HG03097 (cell line): ENCODE results near the gene NLRP9.
A peak's percentile ranks its signal among the peaks of the same experiment; 100 is the strongest.

Experiments used
- ATAC-seq: cut with Tn5 transposase; IDR thresholded peaks from one replicate; pipeline ENCODE4 v1.9.1; 2021; ENCODE audit not compliant: unreplicated experiment, low FRiP score

The NLRP9 gene

DNA sequence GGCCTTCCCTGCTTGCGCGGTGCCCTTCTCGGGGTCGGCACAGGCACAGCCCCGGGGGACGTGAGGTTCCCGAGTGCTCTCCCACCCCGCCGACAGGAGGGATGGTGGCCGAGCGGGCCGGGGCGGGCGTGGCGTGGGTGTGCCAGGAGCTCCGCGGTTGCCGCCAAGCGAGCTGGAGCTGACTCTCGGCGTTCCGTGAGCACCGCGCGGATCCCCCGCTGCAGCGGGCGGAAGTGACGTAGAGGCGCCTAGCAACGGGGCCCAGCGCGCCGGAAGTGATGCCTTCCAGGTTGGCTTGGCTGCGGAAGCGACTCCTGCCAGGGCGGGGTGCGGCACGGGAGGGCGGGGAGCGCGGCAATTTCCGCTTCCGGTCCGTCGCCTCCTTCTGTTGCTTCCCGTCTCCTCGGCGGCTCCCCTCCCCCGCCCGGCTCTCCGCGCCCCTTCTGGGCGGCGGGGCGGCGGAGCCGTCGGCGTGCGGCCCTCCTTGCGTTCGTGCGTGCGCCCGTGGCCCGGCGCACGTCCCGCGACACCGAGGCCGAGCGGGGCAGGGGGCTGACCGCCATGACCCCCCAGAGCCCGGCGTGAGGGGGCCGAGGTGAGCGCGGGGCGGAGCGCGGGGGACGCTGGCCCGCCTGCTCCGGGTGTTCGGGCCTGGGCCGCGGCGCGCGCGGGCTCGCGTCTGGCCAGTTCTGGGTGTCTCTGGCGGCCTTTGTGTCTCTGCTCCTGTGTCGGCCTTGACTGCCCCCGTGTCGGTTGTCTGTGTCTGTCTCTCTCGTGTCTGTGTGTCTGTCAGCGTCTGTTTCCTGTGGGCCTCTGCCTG is 63.2 kb downstream of the NLRP9 start, which contains the start of gene EPN1:
Gene EPN1, plus strand, starts transcription at position 386 of the 820 bp plus-strand sequence. CDS start 3,402 bp downstream, outside the sequence.
- peak; percentile 59 for ATAC-seq

DNA sequence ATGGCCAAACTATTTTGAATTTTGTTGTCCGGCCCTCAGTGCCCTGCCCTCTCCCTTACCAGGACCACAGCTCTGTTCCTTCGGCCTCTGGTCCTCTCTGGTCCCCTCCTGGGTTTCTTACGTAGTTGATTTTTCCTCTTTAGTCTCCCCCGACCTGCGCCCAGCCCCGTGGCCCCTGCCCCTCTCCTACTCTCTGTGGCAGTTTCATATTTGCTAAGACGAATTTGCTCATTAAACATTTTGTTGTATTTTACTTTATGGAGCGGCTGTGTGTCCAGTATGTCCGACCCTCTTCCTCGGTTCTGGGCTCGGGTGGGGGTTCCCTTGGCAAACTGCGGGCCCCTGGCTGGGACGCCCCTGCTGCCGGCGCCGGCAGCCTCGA is 63.8 kb downstream of the NLRP9 start:
- no peak for ATAC-seq

DNA sequence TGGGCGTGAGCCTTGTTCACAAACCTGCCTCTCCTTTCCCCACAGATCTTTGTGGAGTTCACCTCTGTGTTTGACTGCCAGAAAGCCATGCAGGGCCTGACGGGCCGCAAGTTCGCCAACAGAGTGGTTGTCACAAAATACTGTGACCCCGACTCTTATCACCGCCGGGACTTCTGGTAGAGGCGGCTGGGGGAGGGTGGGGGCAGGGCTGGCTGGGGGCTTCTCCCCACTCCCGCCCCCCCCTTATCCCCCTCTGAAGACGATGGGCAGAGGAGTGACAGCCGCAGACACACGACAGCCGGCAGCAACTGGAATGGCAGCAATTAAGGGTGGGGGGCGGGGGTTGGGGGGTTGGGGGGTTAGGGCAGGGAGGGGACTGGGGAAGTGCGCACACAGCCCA is 64.3 kb downstream of the NLRP9 start:
- ATAC-seq = no peak

DNA sequence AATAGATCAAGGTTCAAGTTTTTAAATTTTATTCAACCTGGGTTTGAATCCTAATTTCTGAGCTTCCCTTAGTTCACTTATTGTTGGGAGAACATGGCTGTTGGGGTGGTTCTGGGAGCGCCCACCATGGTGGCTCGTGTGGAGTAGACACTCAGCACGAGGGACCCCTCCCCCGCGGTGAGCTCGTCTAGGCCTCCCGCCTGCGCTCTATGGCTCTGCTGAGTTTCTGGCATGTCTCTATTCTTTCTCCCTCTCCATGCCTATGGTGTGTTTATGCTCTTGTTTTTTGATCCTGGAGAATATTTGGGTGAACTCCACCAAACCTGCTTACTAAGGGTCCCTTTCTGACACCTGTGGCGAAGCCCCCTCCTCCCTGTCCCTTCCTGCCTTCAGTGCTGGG is 64.7 kb downstream of the NLRP9 start:
- ATAC-seq = no peak

DNA sequence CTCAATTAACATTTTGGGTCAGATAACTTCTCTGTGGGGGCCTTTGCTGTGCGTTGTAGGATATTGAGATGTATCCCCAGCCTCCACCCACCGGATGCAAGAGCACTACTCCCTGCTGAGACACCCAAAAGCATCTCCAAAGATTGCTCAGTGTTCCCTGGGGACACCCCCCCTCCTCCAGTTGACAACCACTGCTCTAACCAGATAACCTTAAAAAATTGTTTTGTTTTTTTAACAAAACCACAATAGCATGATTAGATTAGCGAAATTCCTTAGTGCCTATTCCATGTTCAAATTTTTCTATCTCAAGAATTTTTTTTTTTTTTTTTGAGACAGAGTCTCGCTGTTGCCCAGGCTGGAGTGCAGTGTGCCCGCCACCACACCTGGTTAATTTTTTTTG is 65.8 kb downstream of the NLRP9 start:
- no peak for ATAC-seq

DNA sequence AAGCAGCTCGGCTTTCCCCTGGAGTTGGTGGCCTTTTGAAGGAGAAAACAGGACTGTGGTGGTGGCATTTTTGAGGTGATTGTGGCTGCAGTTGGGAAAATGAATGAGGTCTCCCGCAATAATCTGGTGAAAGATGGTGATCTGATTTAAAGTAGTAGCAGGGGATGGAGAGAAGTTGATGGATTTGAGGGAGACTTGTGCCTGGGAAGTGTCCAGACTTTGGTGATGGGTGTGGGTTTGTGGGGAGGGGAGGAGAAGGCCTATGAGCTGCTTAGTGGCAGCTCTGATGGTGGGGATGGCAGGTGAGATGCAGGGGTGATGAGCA is 67.2 kb downstream of the NLRP9 start:
- ATAC-seq = no peak

DNA sequence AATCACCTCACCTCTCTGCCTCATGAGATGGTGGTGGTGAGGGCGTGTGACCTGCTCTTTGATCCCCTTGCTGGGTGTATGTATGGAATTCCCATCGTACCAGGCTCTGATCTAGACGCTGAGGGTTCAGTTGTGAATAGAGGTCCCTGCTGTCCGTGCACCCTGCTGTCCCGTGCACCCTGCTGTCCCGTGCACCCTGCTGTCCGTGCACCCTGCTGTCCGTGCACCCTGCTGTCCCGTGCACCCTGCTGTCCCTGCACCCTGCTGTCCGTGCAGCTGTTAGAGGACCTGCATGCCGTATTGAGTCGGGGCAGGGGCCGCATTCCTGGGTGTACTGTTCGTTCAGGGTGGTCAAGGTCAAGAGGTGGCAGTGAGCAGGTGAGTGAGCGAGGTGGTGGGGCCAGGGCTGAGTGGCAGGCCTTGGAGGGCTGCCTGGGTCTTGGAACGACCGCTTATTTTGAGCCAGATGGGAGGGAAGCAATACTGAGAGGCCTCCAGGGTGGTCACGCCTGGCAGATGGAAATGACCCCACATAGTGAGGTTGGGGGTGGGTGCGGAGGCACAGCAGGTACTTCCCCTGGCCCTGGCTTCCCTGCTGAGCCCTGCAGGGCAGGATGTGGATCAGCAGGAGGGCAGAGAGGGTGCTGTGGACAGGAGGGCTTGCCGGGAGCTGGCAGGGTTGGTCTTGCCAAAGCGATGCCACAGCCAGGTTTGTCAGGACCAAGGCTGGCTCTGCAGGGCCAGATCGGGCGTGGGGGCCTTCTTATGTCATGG is 67.7 kb downstream of the NLRP9 start:
- ATAC-seq = no peak

DNA sequence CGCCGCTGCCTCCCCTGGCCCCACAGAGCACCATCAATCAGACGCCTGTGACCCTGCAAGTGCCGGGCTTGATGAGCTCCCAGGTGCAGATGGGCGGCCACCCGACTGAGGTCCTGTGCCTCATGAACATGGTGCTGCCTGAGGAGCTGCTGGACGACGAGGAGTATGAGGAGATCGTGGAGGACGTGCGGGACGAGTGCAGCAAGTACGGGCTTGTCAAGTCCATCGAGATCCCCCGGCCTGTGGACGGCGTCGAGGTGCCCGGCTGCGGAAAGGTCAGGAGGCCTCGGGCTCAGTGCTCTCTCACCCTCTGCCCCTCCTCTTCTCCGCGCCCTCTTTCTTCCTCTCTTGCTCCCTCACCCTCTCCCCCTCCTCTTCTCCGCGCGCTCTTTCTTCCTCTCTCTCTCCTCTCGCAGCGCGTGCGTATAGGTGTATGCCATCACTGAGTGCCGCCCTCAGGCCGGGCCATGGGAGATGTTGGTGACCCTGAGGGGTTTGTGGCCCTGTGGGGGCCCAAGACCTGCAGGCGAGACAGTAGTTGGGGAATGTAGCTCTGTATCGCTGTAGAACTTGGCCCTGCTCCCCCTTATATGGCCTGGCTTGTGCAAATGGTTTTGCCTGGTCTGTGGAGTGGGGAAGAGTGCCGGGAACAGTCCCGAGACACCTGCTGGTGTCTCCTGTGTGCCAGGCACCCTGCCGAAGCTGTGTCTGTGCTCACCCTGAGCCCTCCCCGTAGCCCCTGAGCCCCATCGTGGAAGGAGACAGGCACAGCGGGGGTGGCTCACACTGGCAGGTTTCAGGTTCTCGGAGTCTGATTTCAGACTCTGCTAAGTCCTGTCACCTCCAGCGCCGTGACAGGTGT is 68.6 kb downstream of the NLRP9 start:
- ATAC-seq = no peak

DNA sequence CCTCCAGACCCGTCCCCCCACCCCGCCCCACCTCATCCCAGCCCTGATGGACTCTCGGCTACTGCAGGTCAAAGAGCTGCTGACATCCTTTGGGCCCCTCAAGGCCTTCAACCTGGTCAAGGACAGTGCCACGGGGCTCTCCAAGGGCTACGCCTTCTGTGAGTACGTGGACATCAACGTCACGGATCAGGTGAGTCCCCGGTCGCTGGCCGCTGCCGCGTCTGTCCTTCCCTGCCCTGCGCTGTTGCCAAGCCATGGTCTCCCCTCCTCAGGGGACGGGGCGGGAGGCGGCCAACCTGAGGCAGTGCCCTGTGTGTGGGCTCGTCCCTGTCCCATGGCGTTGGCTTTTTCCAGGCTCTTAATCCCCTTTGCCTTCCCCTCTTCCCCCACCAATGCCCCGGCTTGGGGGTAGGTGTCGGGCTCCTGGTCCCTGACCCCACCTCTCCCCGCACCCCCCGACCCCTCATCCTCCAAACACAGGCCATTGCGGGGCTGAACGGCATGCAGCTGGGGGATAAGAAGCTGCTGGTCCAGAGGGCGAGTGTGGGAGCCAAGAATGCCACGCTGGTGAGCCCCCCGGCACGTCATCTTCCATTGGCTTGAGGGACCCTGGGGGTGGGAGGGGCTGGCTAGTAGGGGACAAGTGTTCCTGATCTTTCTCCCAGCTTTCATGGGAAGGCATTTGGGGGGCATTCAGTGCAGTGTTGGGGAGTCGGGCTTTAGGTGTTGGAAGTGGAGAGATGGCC is 69.4 kb downstream of the NLRP9 start:
- ATAC-seq = no peak

DNA sequence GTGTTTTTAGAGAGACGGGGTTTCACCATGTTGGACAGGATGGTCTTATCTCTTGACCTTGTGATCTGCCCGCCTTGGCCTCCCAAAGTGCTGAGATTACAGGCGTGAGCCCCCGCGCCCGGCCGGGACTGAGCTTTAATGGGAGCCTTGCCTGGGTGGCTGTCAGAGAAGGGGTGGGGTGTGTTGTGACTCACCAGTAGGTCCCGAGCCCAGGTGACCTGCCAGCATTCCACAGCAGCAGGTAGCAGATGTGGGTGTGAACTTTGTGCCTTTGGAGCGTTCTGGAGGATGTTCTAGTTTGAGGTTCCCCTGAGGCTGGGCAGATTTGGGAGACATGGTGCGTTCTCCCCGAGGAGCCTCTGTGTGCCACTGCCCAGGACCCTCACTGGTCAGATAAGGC is 70.2 kb downstream of the NLRP9 start:
- no peak for ATAC-seq

DNA sequence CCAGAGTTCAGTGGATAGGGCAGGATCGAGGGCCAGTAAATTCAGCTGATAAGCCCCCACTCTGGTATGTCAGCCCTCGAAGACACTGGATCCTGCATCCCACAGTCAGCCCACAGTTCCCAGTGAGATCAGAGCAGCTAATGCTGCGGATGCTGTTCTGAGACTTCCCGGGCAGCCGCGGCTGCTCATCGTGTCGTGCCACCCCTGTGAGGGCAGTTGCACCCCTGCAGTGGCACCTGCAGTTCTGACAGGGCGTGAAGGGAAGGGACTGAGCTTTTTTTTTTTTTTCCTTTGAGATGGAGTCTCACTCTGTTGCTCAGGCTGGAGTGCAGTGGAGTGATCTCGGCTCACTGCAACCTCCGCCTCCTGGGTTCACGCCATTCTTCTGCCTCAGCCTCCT is 70.7 kb downstream of the NLRP9 start:
- ATAC-seq = no peak

DNA sequence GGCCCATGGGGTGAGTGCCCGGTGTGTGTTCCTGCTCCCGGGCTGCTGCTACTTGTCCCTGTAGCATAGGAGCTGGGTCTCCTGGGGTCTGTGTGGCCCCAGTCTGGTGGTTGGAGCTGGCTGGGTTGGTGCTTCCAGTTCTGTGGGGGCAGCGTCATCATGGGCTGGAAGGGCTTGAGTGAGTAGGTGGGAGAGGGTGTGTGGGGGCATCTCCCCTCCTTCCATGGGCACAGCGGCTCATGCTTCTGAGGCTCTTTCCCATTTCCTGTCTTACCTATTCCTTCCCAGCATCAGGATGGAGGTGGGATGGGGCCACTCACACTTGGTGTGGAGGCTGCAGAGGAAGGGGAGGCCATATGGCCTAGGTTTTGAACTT is 71.2 kb downstream of the NLRP9 start:
- no peak for ATAC-seq

DNA sequence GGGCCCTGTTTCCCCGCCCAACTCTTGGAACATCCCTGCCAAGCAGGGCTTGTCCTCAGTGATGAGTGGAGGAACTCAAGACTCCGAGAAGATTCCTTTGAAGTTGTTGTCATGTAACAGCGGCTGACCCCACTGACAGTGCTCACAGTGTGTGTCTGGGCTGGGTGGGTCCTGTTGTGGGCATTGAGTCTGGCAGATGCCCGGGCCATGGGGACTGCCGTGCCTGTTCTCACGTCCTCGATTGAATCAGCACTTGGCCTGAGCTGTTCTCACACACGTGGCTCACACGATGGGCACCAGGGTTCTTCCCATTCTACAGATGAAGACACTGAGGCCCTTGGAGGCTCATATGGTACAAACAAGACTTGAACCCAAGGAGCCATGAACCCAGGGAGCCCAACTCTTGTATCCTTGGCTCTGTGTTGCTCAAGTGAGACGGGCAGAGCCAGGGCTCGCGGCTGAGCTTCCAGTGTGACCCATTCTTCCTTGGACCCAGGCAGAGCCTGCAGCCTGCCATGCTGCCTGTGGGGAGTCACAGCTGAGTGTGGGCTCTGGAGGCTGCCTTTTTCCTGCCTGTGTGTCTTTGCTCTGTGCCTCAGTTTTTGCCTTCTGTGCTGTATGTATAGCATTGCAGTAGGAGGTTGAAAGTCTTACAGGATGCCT is 71.7 kb downstream of the NLRP9 start:
- ATAC-seq = no peak

DNA sequence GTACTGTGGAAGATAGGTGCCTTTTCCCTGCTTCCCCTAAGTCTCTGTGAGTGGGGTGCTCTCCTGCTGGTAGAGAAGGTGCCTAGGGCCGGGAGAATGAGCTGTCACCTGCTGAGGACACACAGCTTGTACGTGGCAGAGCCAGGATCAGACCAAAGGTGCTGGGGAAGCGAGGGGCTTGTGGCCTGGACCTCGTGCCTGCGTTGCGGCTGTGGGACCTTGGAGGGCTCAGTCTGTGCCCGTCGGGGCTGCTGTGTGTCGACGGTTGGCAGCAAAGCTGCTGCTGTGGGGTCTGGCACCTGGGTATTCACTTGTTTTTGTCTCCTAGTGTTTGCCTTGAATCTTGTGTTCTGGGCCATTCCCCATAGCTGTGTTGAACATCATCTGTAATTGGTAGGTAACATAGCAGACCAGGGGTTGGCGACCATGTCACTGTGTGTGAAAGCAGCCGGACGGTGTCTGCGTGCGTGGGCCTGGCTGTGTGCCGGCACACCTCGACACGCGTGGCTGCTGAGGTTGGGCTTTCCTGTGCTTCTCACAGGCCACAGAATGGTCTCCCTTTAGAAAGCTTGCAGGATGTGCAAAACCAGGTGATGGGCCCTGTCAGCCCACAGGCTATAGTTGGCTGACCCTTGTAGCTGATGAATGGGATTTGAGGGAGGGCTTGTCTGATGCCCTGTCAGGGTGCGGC is 74.2 kb downstream of the NLRP9 start:
- ATAC-seq = no peak

DNA sequence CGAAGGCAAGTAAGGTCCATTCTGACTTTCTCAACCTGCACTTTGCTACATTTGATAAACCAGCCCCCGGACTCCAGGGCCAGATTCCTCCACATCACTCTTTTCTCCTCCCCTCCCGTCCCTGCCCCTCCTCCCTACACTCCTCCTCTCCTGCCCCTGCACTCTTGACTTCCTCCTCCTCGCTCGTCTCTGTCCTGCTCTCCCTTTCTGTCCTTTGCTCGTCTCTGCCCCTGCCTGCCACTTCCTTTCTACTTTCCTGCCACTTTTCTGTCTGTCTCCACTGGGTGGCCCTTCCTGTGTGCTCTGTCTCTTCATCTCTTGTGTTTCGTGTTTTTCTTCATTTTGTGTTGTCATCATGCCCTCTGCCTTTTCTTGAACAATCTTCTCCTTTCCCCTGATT is 76.4 kb downstream of the NLRP9 start:
- ATAC-seq = no peak

DNA sequence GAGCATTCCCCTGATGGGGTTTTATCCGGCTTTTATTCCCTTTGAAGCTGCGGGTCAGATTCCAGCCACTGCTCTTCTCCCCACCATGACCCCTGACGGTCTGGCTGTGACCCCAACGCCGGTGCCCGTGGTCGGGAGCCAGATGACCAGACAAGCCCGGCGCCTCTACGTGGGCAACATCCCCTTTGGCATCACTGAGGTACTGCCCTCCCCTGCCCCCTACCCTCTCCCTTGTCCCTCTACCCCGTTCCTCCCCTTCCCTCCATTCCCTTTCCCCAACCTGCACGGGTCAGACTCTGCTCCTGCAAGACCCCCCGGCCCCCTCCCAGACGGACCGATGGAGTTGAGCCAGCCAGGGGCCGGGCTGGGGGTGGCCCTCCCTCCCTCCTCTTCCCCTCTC is 77.2 kb downstream of the NLRP9 start:
- ATAC-seq = no peak

DNA sequence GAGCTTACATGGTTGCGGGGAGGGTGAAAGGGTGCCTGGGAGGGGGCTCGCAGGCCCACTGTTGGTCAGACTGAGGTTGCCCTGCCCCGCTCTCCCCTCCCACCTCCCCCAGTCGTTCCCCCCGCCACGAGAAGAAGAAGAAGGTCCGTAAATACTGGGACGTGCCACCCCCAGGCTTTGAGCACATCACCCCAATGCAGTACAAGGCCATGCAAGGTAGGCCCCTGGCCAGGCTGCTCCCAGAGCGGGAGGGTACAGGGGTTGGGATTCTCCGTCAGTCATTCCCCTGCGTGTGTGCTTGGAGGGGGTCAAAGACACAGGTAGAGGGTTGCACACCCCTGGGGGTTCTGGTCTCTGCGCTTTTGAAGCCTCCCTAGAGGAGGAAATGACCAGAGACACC is 77.8 kb downstream of the NLRP9 start:
- no peak for ATAC-seq

DNA sequence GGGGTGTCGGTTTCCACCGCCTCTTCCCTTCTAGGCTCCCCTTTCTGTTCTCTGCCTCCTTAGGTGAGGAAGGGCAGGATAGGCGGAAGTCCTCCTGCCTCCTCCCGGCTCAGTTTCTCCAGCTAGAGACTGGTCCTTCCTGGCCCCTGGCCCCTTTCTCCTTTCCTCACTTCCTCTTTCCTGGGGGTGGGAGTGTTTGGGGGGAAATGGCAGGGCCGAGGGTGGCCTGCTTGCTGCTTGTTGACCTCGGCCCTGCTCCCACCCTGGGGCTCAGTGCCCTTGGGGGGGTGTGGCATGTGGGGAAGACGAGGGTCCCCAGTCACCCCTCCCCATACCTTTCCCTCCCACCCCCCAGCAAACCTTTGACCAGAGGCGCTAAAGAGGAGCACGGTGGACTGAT is 78.4 kb downstream of the NLRP9 start:
- ATAC-seq = no peak

DNA sequence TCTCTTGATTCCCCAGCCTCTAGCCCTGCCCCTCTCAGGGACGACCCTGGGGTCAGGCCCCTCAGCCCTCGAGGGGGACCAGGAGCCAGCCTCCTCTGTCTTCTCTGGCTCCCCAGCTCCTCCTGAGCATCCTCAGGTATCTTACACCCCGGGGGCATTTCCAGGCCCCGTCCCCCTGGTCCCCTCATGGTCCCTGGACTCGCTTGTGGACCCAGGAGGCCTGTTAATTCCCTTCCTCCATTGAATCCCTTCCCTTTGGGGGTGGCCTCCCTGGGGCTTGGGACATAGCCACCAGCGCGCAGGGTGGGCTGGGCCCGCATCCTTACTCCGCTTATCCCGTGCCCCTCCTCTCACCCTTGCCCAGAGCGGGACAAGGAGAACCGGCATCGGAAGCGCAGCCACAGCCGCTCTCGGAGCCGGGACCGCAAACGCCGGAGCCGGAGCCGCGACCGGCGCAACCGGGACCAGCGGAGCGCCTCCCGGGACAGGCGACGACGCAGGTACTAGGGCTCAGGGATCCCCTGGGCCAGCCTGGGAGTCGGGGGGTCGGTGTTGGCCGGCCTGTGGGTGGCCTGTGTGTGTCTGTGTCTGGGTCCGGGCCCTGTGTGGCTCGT is 79.2 kb downstream of the NLRP9 start:
- no peak for ATAC-seq
